ENCODE data around the gene LTN1. TPM values are rescaled to one million over a fixed set of nuclear protein-coding genes. Genes with fewer than 3 reads are reported as not detected.

LTN1 gene
- total RNA-seq, 1 experiment from 2014 or later: 23.9 TPM

- H3K27me3 Mint-ChIP-seq (ENCODE audit: low read depth): no peaks in the 10 kb centered on the region
- TF ChIP-seq, protein P1, sequence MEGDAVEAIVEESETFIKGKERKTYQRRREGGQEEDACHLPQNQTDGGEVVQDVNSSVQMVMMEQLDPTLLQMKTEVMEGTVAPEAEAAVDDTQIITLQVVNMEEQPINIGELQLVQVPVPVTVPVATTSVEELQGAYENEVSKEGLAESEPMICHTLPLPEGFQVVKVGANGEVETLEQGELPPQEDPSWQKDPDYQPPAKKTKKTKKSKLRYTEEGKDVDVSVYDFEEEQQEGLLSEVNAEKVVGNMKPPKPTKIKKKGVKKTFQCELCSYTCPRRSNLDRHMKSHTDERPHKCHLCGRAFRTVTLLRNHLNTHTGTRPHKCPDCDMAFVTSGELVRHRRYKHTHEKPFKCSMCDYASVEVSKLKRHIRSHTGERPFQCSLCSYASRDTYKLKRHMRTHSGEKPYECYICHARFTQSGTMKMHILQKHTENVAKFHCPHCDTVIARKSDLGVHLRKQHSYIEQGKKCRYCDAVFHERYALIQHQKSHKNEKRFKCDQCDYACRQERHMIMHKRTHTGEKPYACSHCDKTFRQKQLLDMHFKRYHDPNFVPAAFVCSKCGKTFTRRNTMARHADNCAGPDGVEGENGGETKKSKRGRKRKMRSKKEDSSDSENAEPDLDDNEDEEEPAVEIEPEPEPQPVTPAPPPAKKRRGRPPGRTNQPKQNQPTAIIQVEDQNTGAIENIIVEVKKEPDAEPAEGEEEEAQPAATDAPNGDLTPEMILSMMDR (conservative IDR thresholded peaks at IDR 0.05): no peak
- no peak overlapping the region for H4K8ac ChIP-seq (replicated peaks; ENCODE audit: insufficient read length, low read depth, low read length)
- no peaks in the 10 kb centered on the region for H3K9me3 Mint-ChIP-seq
- no peaks in the 10 kb centered on the region for H3K9me3 ChIP-seq (ENCODE audit: control insufficient read depth, low read depth, low read length)
- no peaks in the 10 kb centered on the region for H4K20me1 ChIP-seq (ENCODE audit: control insufficient read depth, insufficient read depth, insufficient read length)
- no peak overlapping the region for H2AK5ac ChIP-seq (ENCODE audit: insufficient read length, low read length)
- no peak overlapping the region for H2AFZ ChIP-seq (ENCODE audit: low read length)
- H2BK5ac ChIP-seq (ENCODE audit: insufficient read length, low read length): no peak overlapping the region
- H3K79me2 ChIP-seq (ENCODE audit: insufficient read depth, low read length): no peaks in the 10 kb centered on the region
- no peak overlapping the region for H3K9ac ChIP-seq (ENCODE audit: extremely low read depth, insufficient read length, low read length)
- peaks cover 7 to 35% (median 34%) of the 10 kb centered on the region in 3 experiments; a peak in 6 of 7 replicates for H3K36me3 Mint-ChIP-seq (ENCODE audit: insufficient read depth in 1 of 3, low read depth in 3 of 3)
- H3K18ac ChIP-seq (ENCODE audit: insufficient read length, low read depth, low read length): no peak overlapping the region
- no peak overlapping the region for H3K4me3 Mint-ChIP-seq
- H3K14ac ChIP-seq (ENCODE audit: insufficient read depth, low read length): no peak overlapping the region
- H3K4me2 ChIP-seq (ENCODE audit: insufficient read depth, insufficient read length, low read length): no peak overlapping the region
- no peak overlapping the region for H3K56ac ChIP-seq (ENCODE audit: insufficient read length, low read depth, low read length)
- no peak overlapping the region for H4K91ac ChIP-seq (ENCODE audit: insufficient read length, low read depth, low read length)
- no peak overlapping the region for H3K27ac Mint-ChIP-seq
- no peak overlapping the region for H2BK120ac ChIP-seq (ENCODE audit: low read depth, low read length, poor library complexity, severe bottlenecking)
- no peak overlapping the region for H3T11ph ChIP-seq (ENCODE audit: low read length)
- H3K4me1 ChIP-seq (ENCODE audit: insufficient read depth, low read length): no peaks in the 10 kb centered on the region
- DNase-seq: no peak
- H3K79me1 ChIP-seq (ENCODE audit: insufficient read depth, low read depth, low read length, poor library complexity, severe bottlenecking): no peaks in the 10 kb centered on the region
- WGBS (ENCODE audit: extremely low coverage, insufficient read length, low lambda C conversion rate): no CpG with 5 or more reads among the region's 1 CpG
- H3K23ac ChIP-seq (ENCODE audit: insufficient read length, low read depth, low read length): no peak overlapping the region
- H2BK12ac ChIP-seq (ENCODE audit: insufficient read length, low read depth, low read length): no peak overlapping the region
- H3K23me2 ChIP-seq (ENCODE audit: insufficient read length, low read depth, low read length, poor library complexity, severe bottlenecking): no peaks in the 10 kb centered on the region
- no peaks in the 10 kb centered on the region for H3K27me3 ChIP-seq (ENCODE audit: insufficient read depth, low read length)
- no peak overlapping the region for H2BK15ac ChIP-seq (ENCODE audit: low read depth, low read length)
- no peak overlapping the region for H4K5ac ChIP-seq (ENCODE audit: insufficient read length, low read depth, low read length)
- H3K4ac ChIP-seq (ENCODE audit: low read depth, low read length): no peak overlapping the region
- no peaks in the 10 kb centered on the region for H3K4me1 Mint-ChIP-seq
- no peak overlapping the region for H2BK20ac ChIP-seq (ENCODE audit: low read depth, low read length, poor library complexity, severe bottlenecking)
- no peak overlapping the region for H3K27ac ChIP-seq (ENCODE audit: insufficient read length, low read depth, low read length)
These were observed 40.0 kb downstream of the LTN1 start for GRCh38 chr21:28952686-28953085.

All from H9 (cell line).